Prostate gland (tissue), 2 donors: ENCODE data around the gene CEP112.

Source experiments
- CTCF ChIP-seq, 4 experiments: fragments of 200-600 bp in 2 of 4; fragments of 450-650 bp in 2 of 4; sonication (generic) in 2 of 4; IDR thresholded peaks; 1 replicate in 3 of 4; 2 replicates in 1 of 4; pipeline ENCODE4 v1.5.1; 2016 to 2019; ENCODE audit warnings: antibody characterized with exemption in 4 of 4, mild to moderate bottlenecking in 2 of 4, moderate library complexity in 2 of 4
- POLR2A ChIP-seq: fragments of 450-650 bp; IDR thresholded peaks from one replicate; pipeline ENCODE4 v1.6.1; 2016; ENCODE audit warnings: antibody characterized with exemption, mild to moderate bottlenecking

- TF ChIP-seq CTCF (IDR thresholded peaks at IDR 0.05) (no peak), POLR2A (no peak)
Observed at GRCh38 chr17:65865715-65866425, 326.1 kb downstream of the CEP112 start.
